ENCODE measurements around the gene NCAPG2.
"Not testable (repeated sequence)": the region's sequence is repeated elsewhere in the genome, so short reads cannot be mapped to it uniquely, and the experiment has no call there.

The NCAPG2 gene

GRCh38 chr7:158666966-158667678 lies 37.5 kb downstream of the NCAPG2 start:
- not testable (repeated sequence) for DNase-seq

- DNase-seq, result no peak
Measured at GRCh38 chr7:158666401-158666800, 38.2 kb downstream of the NCAPG2 start.

- no peak for DNase-seq
Measured at GRCh38 chr7:158664406-158664805, 40.2 kb downstream of the NCAPG2 start.

- DNase-seq, result no peak
Measured at GRCh38 chr7:158663428-158663741, 41.2 kb downstream of the NCAPG2 start.

GRCh38 chr7:158662610-158663427 lies 41.8 kb downstream of the NCAPG2 start:
- no peak for DNase-seq

- no peak for DNase-seq
Measured at GRCh38 chr7:158658475-158658874, 46.1 kb downstream of the NCAPG2 start.

- no peak for DNase-seq
Measured at GRCh38 chr7:158657189-158657746, 47.3 kb downstream of the NCAPG2 start.

GRCh38 chr7:158655931-158656441 lies 48.6 kb downstream of the NCAPG2 start:
- no peak for DNase-seq

GRCh38 chr7:158655507-158655906 lies 49.1 kb downstream of the NCAPG2 start:
- DNase-seq, result no peak

GRCh38 chr7:158651968-158652565 lies 52.5 kb downstream of the NCAPG2 start:
- no peak for DNase-seq

GRCh38 chr7:158650821-158651225 lies 53.8 kb downstream of the NCAPG2 start:
- no peak for DNase-seq

- DNase-seq, result no peak
Measured at GRCh38 chr7:158649279-158649678, 55.3 kb downstream of the NCAPG2 start.

GRCh38 chr7:158648787-158649186 lies 55.8 kb downstream of the NCAPG2 start:
- DNase-seq, result no peak

GRCh38 chr7:158648168-158648567 lies 56.4 kb downstream of the NCAPG2 start:
- no peak for DNase-seq

- no peak for DNase-seq
Measured at GRCh38 chr7:158647475-158647792, 57.2 kb downstream of the NCAPG2 start.

GRCh38 chr7:158646766-158647474 lies 57.7 kb downstream of the NCAPG2 start:
- DNase-seq, result no peak

- no peak for DNase-seq
Measured at GRCh38 chr7:158645842-158646241, 58.8 kb downstream of the NCAPG2 start.

GRCh38 chr7:158642149-158642548 lies 62.5 kb downstream of the NCAPG2 start:
- DNase-seq, result no peak

GRCh38 chr7:158638001-158638400 lies 66.6 kb downstream of the NCAPG2 start:
- DNase-seq, result no peak

GRCh38 chr7:158633055-158633956 lies 71.3 kb downstream of the NCAPG2 start:
- DNase-seq, result no peak

GRCh38 chr7:158631574-158632195 lies 72.9 kb downstream of the NCAPG2 start:
- no peak for DNase-seq
